Motor neuron (in vitro differentiated cells): Measurements from ENCODE around the gene ZNRF1. TPM values are rescaled to one million over a fixed set of nuclear protein-coding genes. Genes with fewer than 3 reads are reported as not detected.
"Not testable (repeated sequence)": the region's sequence is repeated elsewhere in the genome, so short reads cannot be mapped to it uniquely, and the experiment has no call there.

ENCODE experiments used
- ATAC-seq, 8 experiments: fragments of 200-7000 bp; cut with Tn5 transposase; replicated peaks in 6 of 8; 2 replicates each; pipeline ENCODE4 v1.8.0; 2021; ENCODE audit warnings: mild to moderate bottlenecking in 8 of 8, moderate library complexity in 8 of 8
- H3K27ac ChIP-seq, 2 donors: fragments of 250-450 bp; sonication (Bioruptor Pico); 2 replicates each; pipeline ENCODE4 v1.9.0; 2021; ENCODE audit warnings: antibody characterized with exemption in 2 of 2, mild to moderate bottlenecking in 2 of 2, moderate library complexity in 1 of 2
- H3K4me1 ChIP-seq, 2 donors: fragments of 250-450 bp; sonication (Bioruptor Pico); replicated peaks in 1 of 2; 2 replicates each; pipeline ENCODE4 v1.6.1; 2021; ENCODE audit warnings: antibody characterized with exemption in 2 of 2, mild to moderate bottlenecking in 2 of 2, moderate library complexity in 1 of 2
- H3K4me3 ChIP-seq, 5 donors: fragments of 250-450 bp; sonication (Bioruptor Pico); 2 replicates each; pipeline ENCODE4 v1.9.0; 2021; ENCODE audit warnings: antibody characterized with exemption in 5 of 5, mild to moderate bottlenecking in 5 of 5, moderate library complexity in 4 of 5
- whole genome bisulfite sequencing, 10 experiments: fragments of 450-650 bp; shearing (Covaris generic); methylation state at CpG; one replicate each; pipeline ENCODE4 v1.0.0; 2022; 5-methylcytosine and 5-hydroxymethylcytosine counted together
- in situ Hi-C, 9 experiments: fragments of 400-800 bp; cut with MboI; loops; one replicate each; pipeline ENCODE4 v1.15.0; 2021; ENCODE audit warnings: low sequenced_read_pairs in 9 of 9, low pct_unique_long_range_greater_than_20kb in 2 of 9; ENCODE audit not compliant: unreplicated experiment in 9 of 9
- total RNA-seq, 8 experiments: library from RNA; unstranded; fragments of 300-600 nt; gene quantifications; 2 replicates each; pipeline versions ENCODE4 v1.2.3 to v1.2.4, GENCODE V29; 2022

ZNRF1 gene
- total RNA-seq, 8 experiments from 2014 or later: 7.7 to 20.2 (median 14.2) TPM

- no peaks in the 10 kb centered on the region for H3K4me1 ChIP-seq
- no peak for ATAC-seq
- in situ Hi-C loops: no loop called here
- H3K27ac ChIP-seq: no peak overlapping the region
- no peak overlapping the region for H3K4me3 ChIP-seq
- WGBS, 10 experiments: 87 to 100% (median 97%) methylated on average over 1 to 4 of the region's 4 CpGs; no CpG with 5 or more reads in 1 of the 10 experiments
Measured at GRCh38 chr16:75022567-75022966, 23.7 kb downstream of the ZNRF1 start.

GRCh38 chr16:75023009-75023408, 24.2 kb downstream of the ZNRF1 start:
- Histone ChIP-seq H3K4me3 (no peak overlapping the region), H3K4me1 (no peaks in the 10 kb centered on the region), H3K27ac (no peak overlapping the region)
- 89 to 100% (median 100%) methylated on average over 1 to 2 of the region's 2 CpGs for WGBS, 10 experiments
- no peak for ATAC-seq
- in situ Hi-C loops: no loop called here

- no peak for ATAC-seq
Measured at GRCh38 chr16:75024182-75024581, 25.4 kb downstream of the ZNRF1 start.

GRCh38 chr16:75024594-75024993, 25.8 kb downstream of the ZNRF1 start:
- in situ Hi-C loops: no loop called here
- Histone ChIP-seq H3K27ac (no peak overlapping the region), H3K4me1 (no peaks in the 10 kb centered on the region), H3K4me3 (no peak overlapping the region)
- ATAC-seq: no peak
- WGBS, 10 experiments: 53 to 97% (median 77%) methylated on average over 2 to 4 of the region's 4 CpGs; no CpG with 5 or more reads in 1 of the 10 experiments

More at GRCh38 chr16:75024182-75024581, 25.4 kb downstream of the ZNRF1 start:
- H3K4me3 ChIP-seq: no peak overlapping the region
- in situ Hi-C loops: no loop called here
- no peaks in the 10 kb centered on the region for H3K4me1 ChIP-seq
- H3K27ac ChIP-seq: no peak overlapping the region
- 67 to 93% (median 84%) methylated on average over 1 to 3 of the region's 3 CpGs; no CpG with 5 or more reads in 2 of the 10 experiments for WGBS, 10 experiments

GRCh38 chr16:75025761-75026160, 26.9 kb downstream of the ZNRF1 start:
- ATAC-seq: no peak

GRCh38 chr16:75026239-75026891, 27.5 kb downstream of the ZNRF1 start:
- H3K27ac ChIP-seq, H3K4me3 ChIP-seq, H3K4me1 ChIP-seq, in situ Hi-C loops, ATAC-seq: not testable (repeated sequence)
- 20 to 100% (median 89%) methylated on average over 1 to 9 of the region's 10 CpGs; no CpG with 5 or more reads in 1 of the 10 experiments for WGBS, 10 experiments

More at GRCh38 chr16:75025761-75026160, 26.9 kb downstream of the ZNRF1 start:
- Histone ChIP-seq H3K27ac (no peak overlapping the region), H3K4me1 (no peaks in the 10 kb centered on the region), H3K4me3 (no peak overlapping the region)
- in situ Hi-C loops: no loop called here
- 20 to 100% (median 63%) methylated on average over 1 to 2 of the region's 3 CpGs; no CpG with 5 or more reads in 5 of the 10 experiments for WGBS, 10 experiments

- no peak for ATAC-seq
- no peak overlapping the region for H3K27ac ChIP-seq
- WGBS, 10 experiments: 92 to 100% (median 100%) methylated on average over 1 to 2 of the region's 2 CpGs; no CpG with 5 or more reads in 6 of the 10 experiments
- H3K4me1 ChIP-seq: no peaks in the 10 kb centered on the region
- in situ Hi-C loops: no loop called here
- H3K4me3 ChIP-seq: no peak overlapping the region
Measured at GRCh38 chr16:75026892-75027391, 28.1 kb downstream of the ZNRF1 start.

- peak in 1 of 8 experiments; percentile 49 for ATAC-seq
- H3K27ac ChIP-seq: no peak overlapping the region
- no peak overlapping the region for H3K4me3 ChIP-seq
- no peaks in the 10 kb centered on the region for H3K4me1 ChIP-seq
- 76 to 100% (median 90%) methylated on average over 2 to 6 of the region's 6 CpGs for WGBS, 10 experiments
- in situ Hi-C loops: no loop called here
Measured at GRCh38 chr16:75027520-75028300, 28.9 kb downstream of the ZNRF1 start.

GRCh38 chr16:75028544-75029135, 29.8 kb downstream of the ZNRF1 start:
- no peak for ATAC-seq
- in situ Hi-C loops: no loop called here
- Histone ChIP-seq H3K4me3 (no peak overlapping the region), H3K27ac (no peak overlapping the region), H3K4me1 (no peaks in the 10 kb centered on the region)
- 71 to 100% (median 95%) methylated on average over 2 to 4 of the region's 4 CpGs for WGBS, 10 experiments

GRCh38 chr16:75029854-75030253, 31.0 kb downstream of the ZNRF1 start:
- in situ Hi-C loops: no loop called here
- Histone ChIP-seq H3K4me3 (no peak overlapping the region), H3K4me1 (no peaks in the 10 kb centered on the region), H3K27ac (no peak overlapping the region)
- no peak for ATAC-seq

- Histone ChIP-seq H3K27ac (no peak overlapping the region), H3K4me1 (no peaks in the 10 kb centered on the region), H3K4me3 (no peak overlapping the region)
- no peak for ATAC-seq
- in situ Hi-C loops: no loop called here
Measured at GRCh38 chr16:75032655-75033054, 33.8 kb downstream of the ZNRF1 start.

- 90 to 100% (median 93%) methylated on average over 1 to 8 of the region's 9 CpGs; no CpG with 5 or more reads in 2 of the 10 experiments for WGBS, 10 experiments
- ATAC-seq: no peak
- in situ Hi-C loops: no loop called here
Measured at GRCh38 chr16:75035410-75035968, 36.7 kb downstream of the ZNRF1 start.

More at GRCh38 chr16:75035410-75035968, 36.7 kb downstream of the ZNRF1 start:
- Histone ChIP-seq H3K27ac (no peak overlapping the region), H3K4me1 (no peaks in the 10 kb centered on the region), H3K4me3 (no peak overlapping the region)
